MM.1S (cell line): ENCODE measurements around the gene ZNF138.
A peak's percentile ranks its signal among the peaks of the same experiment; 100 is the strongest.
"Not testable (repeated sequence)": the region's sequence is repeated elsewhere in the genome, so short reads cannot be mapped to it uniquely, and the experiment has no call there.

Experiments used
- DNase-seq: peaks from one replicate; pipeline ENCODE4 v3.0.0-alpha.2; 2015
- H2AFZ ChIP-seq: fragments of 300-600 bp; sonication (generic); 2 replicates; pipeline ENCODE4 v1.6.0; 2016; ENCODE audit warnings: antibody characterized with exemption, low read length
- H3F3A ChIP-seq: fragments of 300-600 bp; sonication (generic); 2 replicates; pipeline ENCODE4 v1.6.1; 2016; ENCODE audit warnings: mild to moderate bottlenecking, antibody characterized with exemption, low read length, moderate library complexity, mixed read lengths; ENCODE audit not compliant: insufficient read depth
- H3K27ac ChIP-seq: fragments of 300-600 bp; sonication (generic); 2 replicates; pipeline ENCODE4 v1.5.1; 2016; ENCODE audit warnings: mild to moderate bottlenecking, low read length
- H3K27me3 ChIP-seq: fragments of 300-600 bp; sonication (generic); replicated peaks from 2 replicates; pipeline ENCODE4 v1.6.0; 2016; ENCODE audit warnings: low read length; ENCODE audit not compliant: insufficient read depth
- H3K36me3 ChIP-seq: fragments of 300-600 bp; sonication (generic); replicated peaks from 2 replicates; pipeline ENCODE4 v1.6.1; 2016; ENCODE audit warnings: mild to moderate bottlenecking, low read length, mixed read lengths; ENCODE audit not compliant: insufficient read depth
- H3K4me1 ChIP-seq: fragments of 300-600 bp; sonication (generic); 2 replicates; pipeline ENCODE4 v1.6.1; 2016; ENCODE audit warnings: low read length, mixed read lengths
- H3K4me2 ChIP-seq: fragments of 300-600 bp; sonication (generic); 2 replicates; pipeline ENCODE4 v1.6.0; 2016; ENCODE audit warnings: low read depth, low read length
- H3K4me3 ChIP-seq: fragments of 300-600 bp; sonication (generic); 2 replicates; pipeline ENCODE4 v1.5.1; 2016; ENCODE audit warnings: low read length, mixed read lengths
- H3K79me2 ChIP-seq: fragments of 300-600 bp; sonication (generic); 2 replicates; pipeline ENCODE4 v1.6.1; 2016; ENCODE audit warnings: mixed run types, low read length, mixed read lengths
- H3K9ac ChIP-seq: fragments of 300-600 bp; sonication (generic); 2 replicates; pipeline ENCODE4 v1.6.1; 2016; ENCODE audit warnings: low read length, mixed read lengths
- H3K9me2 ChIP-seq: fragments of 300-600 bp; sonication (generic); replicated peaks from 2 replicates; pipeline ENCODE4 v1.6.1; 2016; ENCODE audit warnings: mild to moderate bottlenecking, low read length, mixed read lengths; ENCODE audit not compliant: insufficient read depth
- H3K9me3 ChIP-seq: fragments of 300-600 bp; sonication (generic); replicated peaks from 2 replicates; pipeline ENCODE4 v1.6.1; 2016; ENCODE audit warnings: mild to moderate bottlenecking, low read length, mixed read lengths; ENCODE audit not compliant: insufficient read depth
- H4K20me1 ChIP-seq: fragments of 300-600 bp; sonication (generic); 2 replicates; pipeline ENCODE4 v1.6.1; 2016; ENCODE audit warnings: mild to moderate bottlenecking, low read length, moderate library complexity, mixed read lengths; ENCODE audit not compliant: insufficient read depth
- CTCF ChIP-seq: fragments of 300-600 bp; sonication (generic); IDR thresholded peaks from 2 replicates; pipeline ENCODE4 v1.5.1; 2016; ENCODE audit warnings: antibody characterized with exemption, low read length, mixed read lengths
- EZH2 ChIP-seq: fragments of 300-600 bp; sonication (generic); optimal IDR thresholded peaks from 2 replicates; pipeline ENCODE3; 2017; ENCODE audit warnings: low read depth, mild to moderate bottlenecking, antibody characterized with exemption, low read length, mixed read lengths
- EZH2phosphoT487 ChIP-seq: fragments of 300-600 bp; sonication (generic); IDR thresholded peaks from 2 replicates; pipeline ENCODE4 v1.6.1; 2018; ENCODE audit warnings: antibody characterized with exemption, low read length

The ZNF138 gene

DNA sequence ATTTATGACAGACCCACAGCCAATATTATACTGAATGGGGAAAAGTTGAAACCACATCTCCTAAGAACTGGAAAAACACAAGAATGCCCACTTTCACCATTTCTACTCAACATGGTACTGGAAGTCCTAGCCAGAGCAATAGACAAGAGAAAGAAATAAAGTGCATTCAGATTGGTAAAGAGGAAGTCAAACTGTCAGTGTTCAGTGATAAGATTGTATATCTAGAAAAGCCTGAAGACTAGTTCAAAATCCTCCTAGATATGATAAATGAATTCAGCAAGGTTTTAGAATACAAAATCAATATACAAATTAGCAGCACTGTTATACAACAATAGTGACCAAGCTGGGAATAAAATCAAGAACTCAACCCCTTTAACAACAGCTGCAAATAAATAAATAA, 6.9 kb upstream of the ZNF138 start:
- no peaks in the 10 kb centered on the region for H3F3A ChIP-seq
- TF ChIP-seq EZH2phosphoT487 (no peak), CTCF (no peak), EZH2 (no peak)
- no peak for DNase-seq
- no peaks in the 10 kb centered on the region for H3K9me3 ChIP-seq
- H3K4me3 ChIP-seq, result no peak overlapping the region
- no peaks in the 10 kb centered on the region for H3K79me2 ChIP-seq
- no peaks in the 10 kb centered on the region for H3K27me3 ChIP-seq
- H3K36me3 ChIP-seq, result no peaks in the 10 kb centered on the region
- no peaks in the 10 kb centered on the region for H3K9me2 ChIP-seq
- no peak overlapping the region for H3K27ac ChIP-seq
- no peak overlapping the region for H3K4me2 ChIP-seq
- no peaks in the 10 kb centered on the region for H4K20me1 ChIP-seq
- no peak overlapping the region for H2AFZ ChIP-seq
- H3K4me1 ChIP-seq, result no peaks in the 10 kb centered on the region
- H3K9ac ChIP-seq, result no peak overlapping the region

GRCh38 chr7:64789241-64789640, 5.0 kb upstream of the ZNF138 start:
- not testable (repeated sequence) for H3K36me3 ChIP-seq, H3K27ac ChIP-seq, H3K4me2 ChIP-seq, H3K4me1 ChIP-seq, H3F3A ChIP-seq, H3K9me3 ChIP-seq, DNase-seq, H4K20me1 ChIP-seq, H3K9ac ChIP-seq, H3K9me2 ChIP-seq, H2AFZ ChIP-seq, H3K79me2 ChIP-seq, H3K4me3 ChIP-seq, H3K27me3 ChIP-seq

GRCh38 chr7:64793106-64793755, 997 bp upstream of the ZNF138 start:
- H3K9ac ChIP-seq, result no peak overlapping the region
- no peaks in the 10 kb centered on the region for H3K9me2 ChIP-seq
- H3K79me2 ChIP-seq, result peaks cover 27% of the 10 kb centered on the region
- DNase-seq, result no peak
- H3K4me2 ChIP-seq, result no peak overlapping the region
- no peak overlapping the region for H3K4me3 ChIP-seq
- H4K20me1 ChIP-seq, result no peaks in the 10 kb centered on the region
- no peaks in the 10 kb centered on the region for H3K9me3 ChIP-seq
- no peak overlapping the region for H3K27ac ChIP-seq
- no peaks in the 10 kb centered on the region for H3K27me3 ChIP-seq
- H2AFZ ChIP-seq, result peak overlapping the region; percentile 44
- TF ChIP-seq EZH2 (no peak), CTCF (no peak), EZH2phosphoT487 (no peak)
- H3F3A ChIP-seq, result no peaks in the 10 kb centered on the region
- H3K36me3 ChIP-seq, result no peaks in the 10 kb centered on the region; the same call in 1 of the 2 replicates
- 0 out of 2 replicates have a peak, but pooled peaks cover 3% of the 10 kb centered on the region for H3K4me1 ChIP-seq

DNA sequence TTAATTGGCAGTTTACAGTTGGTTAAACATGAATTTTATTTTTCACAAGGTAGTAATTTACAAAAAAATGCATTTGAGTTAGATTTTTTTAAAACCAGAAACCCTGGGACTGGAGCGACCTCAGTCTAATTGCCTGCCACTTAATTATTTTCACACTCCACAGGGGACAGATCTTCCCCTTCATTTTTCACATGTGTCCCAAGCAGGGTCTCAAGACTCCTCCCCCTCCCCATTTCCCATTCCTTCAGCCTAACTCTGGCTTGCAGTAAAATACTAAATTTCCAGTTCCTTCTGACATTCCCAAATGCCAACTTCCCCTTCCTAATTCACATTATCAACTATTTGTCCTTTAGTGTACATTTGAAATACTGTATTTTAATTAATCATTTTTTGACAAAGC, 948 bp downstream of the ZNF138 start:
- Histone ChIP-seq H3K36me3 (peaks cover 3% of the 10 kb centered on the region; the same call in 1 of the 2 replicates), H2AFZ (peak overlapping the region; percentile 57; the same call in 1 of the 2 replicates), H3K4me2 (peak overlapping the region; percentile 80), H3F3A (no peaks in the 10 kb centered on the region), H3K27me3 (no peaks in the 10 kb centered on the region), H4K20me1 (no peaks in the 10 kb centered on the region), H3K9me3 (no peaks in the 10 kb centered on the region), H3K9me2 (no peaks in the 10 kb centered on the region), H3K79me2 (peaks cover 38% of the 10 kb centered on the region), H3K4me1 (0 out of 2 replicates have a peak, but pooled peaks cover 3% of the 10 kb centered on the region), H3K9ac (peak overlapping the region; percentile 85; the same call in 1 of the 2 replicates), H3K4me3 (peak overlapping the region; percentile 75), H3K27ac (no peak overlapping the region; the same call in 1 of the 2 replicates)
- no peak for TF ChIP-seq EZH2
- TF ChIP-seq CTCF, result no peak
- no peak for TF ChIP-seq EZH2phosphoT487
- DNase-seq, result no peak

- peaks cover 57% of the 10 kb centered on the region for H3K79me2 ChIP-seq
These were observed 4.9 kb downstream of the ZNF138 start for GRCh38 chr7:64799169-64799568.

More at GRCh38 chr7:64799169-64799568, 4.9 kb downstream of the ZNF138 start:
- H3K9ac ChIP-seq, H3K27ac ChIP-seq, H4K20me1 ChIP-seq, H3K4me3 ChIP-seq, H3K4me2 ChIP-seq, H3K27me3 ChIP-seq, DNase-seq, H3K9me3 ChIP-seq, H3K36me3 ChIP-seq, H3F3A ChIP-seq, H2AFZ ChIP-seq, H3K4me1 ChIP-seq, H3K9me2 ChIP-seq: not testable (repeated sequence)
